Calu3 (cell line): ENCODE results near the gene VPS41. TPM values are rescaled to one million over a fixed set of nuclear protein-coding genes. Genes with fewer than 3 reads are reported as not detected.
A peak's percentile ranks its signal among the peaks of the same experiment; 100 is the strongest.

Experiments
- Bru-seq: library from RNA; stranded (reverse); fragments of 400-500 nt; gene quantifications from one replicate; lab custom pipeline; 2021; lab: Mats Ljungman, UMichigan
- BruChase-seq, 2 experiments: library from RNA; stranded (reverse); fragments of 400-500 nt; gene quantifications; one replicate each; lab custom pipeline; 2021; lab: Mats Ljungman, UMichigan
- BruUV-seq: library from RNA; stranded (reverse); fragments of 400-500 nt; replicated peaks from 2 replicates; lab custom pipeline; 2021; lab: Mats Ljungman, UMichigan
- CTCF ChIA-PET: fragments of 300-600 bp; sonication (Branson Sonifier 250); formaldehyde crosslinking; loops from one replicate; lab custom pipeline; 2022; ENCODE audit warnings: antibody characterized with exemption; lab: Charles Lee
- DNase-seq: peaks from one replicate; pipeline ENCODE4 v3.0.0; 2022
- H3K27ac Mint-ChIP-seq: one replicate; pipeline ENCODE4 v1.8.0; 2022; ENCODE audit warnings: mixed read lengths; ENCODE audit not compliant: unreplicated experiment
- H3K27me3 Mint-ChIP-seq: one replicate; pipeline ENCODE4 v1.8.0; 2022; ENCODE audit warnings: mixed read lengths; ENCODE audit not compliant: unreplicated experiment
- H3K36me3 Mint-ChIP-seq: one replicate; pipeline ENCODE4 v1.8.0; 2022; ENCODE audit warnings: mild to moderate bottlenecking, moderate library complexity, mixed read lengths; ENCODE audit not compliant: insufficient read depth, unreplicated experiment
- H3K4me1 Mint-ChIP-seq: one replicate; pipeline ENCODE4 v1.8.0; 2022; ENCODE audit warnings: mild to moderate bottlenecking, low read depth, mixed read lengths; ENCODE audit not compliant: unreplicated experiment
- H3K4me3 Mint-ChIP-seq: one replicate; pipeline ENCODE4 v1.8.0; 2022; ENCODE audit warnings: mild to moderate bottlenecking, low read depth, moderate library complexity, mixed read lengths; ENCODE audit not compliant: unreplicated experiment
- H3K9me3 Mint-ChIP-seq: one replicate; pipeline ENCODE4 v1.8.0; 2022; ENCODE audit warnings: low read depth, mixed read lengths; ENCODE audit not compliant: unreplicated experiment
- intact Hi-C: fragments of 100-400 bp; cut with micrococcal nuclease; formaldehyde crosslinking; loops from one replicate; pipeline ENCODE4 v1.10.0; 2022; ENCODE audit not compliant: unreplicated experiment
- long read RNA-seq: library from polyadenylated mRNA; stranded (forward); transcript quantifications from one replicate; pipeline ENCODE4 v2.0.0, GENCODE V29; 2022
- total RNA-seq: library from RNA; stranded (reverse); gene quantifications from 2 replicates; pipeline ENCODE4 v1.2.3, GENCODE V29; 2022
- TF ChIP-seq, protein P1 (sequence below): fragments of 200-600 bp; IDR thresholded peaks from one replicate; pipeline ENCODE4 v1.8.0; 2022; ENCODE audit warnings: antibody characterized with exemption; ENCODE audit not compliant: unreplicated experiment

The VPS41 gene
- total RNA-seq: 249 and 292 TPM in 2 replicates
- Bru-seq, nascent RNA: percentile 95 among the genes with signal in this experiment
- BruChase-seq, experiment 1, labeled RNA remaining after a 6-hour chase: percentile 91 among the genes with signal in this experiment
- percentile 92 among the genes with signal in this experiment for BruChase-seq, experiment 2, labeled RNA remaining after a 2-hour chase
- long read RNA-seq, full-length matches to known transcripts: 91 of 152 reads
- long read RNA-seq, partial matches to known transcripts: 25 of 152 reads
- long read RNA-seq, other reads (novel, unspliced or antisense): 36 of 152 reads

DNA sequence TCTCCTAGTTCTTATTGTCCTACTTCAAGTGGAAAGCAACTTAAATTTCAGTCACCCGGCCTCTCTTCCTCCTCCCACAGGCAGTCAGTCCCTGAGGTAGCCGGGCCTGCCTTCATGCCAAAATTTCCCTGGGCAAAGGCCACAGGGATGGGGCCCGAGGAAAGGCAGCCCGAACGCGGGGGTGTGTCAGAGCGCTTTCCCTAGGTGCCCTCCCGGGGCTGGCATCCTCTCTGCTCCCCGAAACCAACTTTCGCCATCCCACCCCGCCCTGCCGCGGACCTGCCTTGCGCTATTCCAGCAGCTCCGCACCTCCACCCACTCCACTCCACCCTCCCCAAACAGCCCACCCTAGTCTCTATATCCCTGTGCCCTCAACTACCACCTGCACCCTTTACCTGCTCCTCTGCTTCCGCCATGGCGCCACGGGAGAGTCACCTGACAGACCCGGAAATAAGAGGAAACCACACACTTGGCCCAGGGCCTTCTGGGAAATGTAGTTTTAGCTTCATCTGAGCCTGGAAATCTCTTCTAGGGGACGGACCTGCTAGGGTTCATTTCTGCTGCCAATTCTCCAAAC lies at the start of gene VPS41:
VPS41 (minus strand) TSS at position 433 of the 577 bp plus-strand sequence; CDS start at position 416, 17 bp downstream.
- no peaks in the 10 kb centered on the region for H3K27me3 Mint-ChIP-seq
- H3K4me3 Mint-ChIP-seq: peak within 1 kb of the TSS; percentile 83
- intact Hi-C loops: loop anchor here (2.0 to 5.0 kb wide), 2 partner anchors 46 to 82 kb away; no protein-coding TSS in a partner anchor
- no peaks in the 10 kb centered on the region for H3K9me3 Mint-ChIP-seq
- H3K36me3 Mint-ChIP-seq: peaks cover 13% of the 10 kb centered on the region
- peak within 1 kb of the TSS; percentile 75 for H3K27ac Mint-ChIP-seq
- TF ChIP-seq, protein P1, sequence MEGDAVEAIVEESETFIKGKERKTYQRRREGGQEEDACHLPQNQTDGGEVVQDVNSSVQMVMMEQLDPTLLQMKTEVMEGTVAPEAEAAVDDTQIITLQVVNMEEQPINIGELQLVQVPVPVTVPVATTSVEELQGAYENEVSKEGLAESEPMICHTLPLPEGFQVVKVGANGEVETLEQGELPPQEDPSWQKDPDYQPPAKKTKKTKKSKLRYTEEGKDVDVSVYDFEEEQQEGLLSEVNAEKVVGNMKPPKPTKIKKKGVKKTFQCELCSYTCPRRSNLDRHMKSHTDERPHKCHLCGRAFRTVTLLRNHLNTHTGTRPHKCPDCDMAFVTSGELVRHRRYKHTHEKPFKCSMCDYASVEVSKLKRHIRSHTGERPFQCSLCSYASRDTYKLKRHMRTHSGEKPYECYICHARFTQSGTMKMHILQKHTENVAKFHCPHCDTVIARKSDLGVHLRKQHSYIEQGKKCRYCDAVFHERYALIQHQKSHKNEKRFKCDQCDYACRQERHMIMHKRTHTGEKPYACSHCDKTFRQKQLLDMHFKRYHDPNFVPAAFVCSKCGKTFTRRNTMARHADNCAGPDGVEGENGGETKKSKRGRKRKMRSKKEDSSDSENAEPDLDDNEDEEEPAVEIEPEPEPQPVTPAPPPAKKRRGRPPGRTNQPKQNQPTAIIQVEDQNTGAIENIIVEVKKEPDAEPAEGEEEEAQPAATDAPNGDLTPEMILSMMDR: no peak
- peaks cover 51% of the 10 kb centered on the region for H3K4me1 Mint-ChIP-seq
- no TSS peak for BruUV-seq
- CTCF ChIA-PET: interaction anchor here (0.7 to 2.5 kb wide), 6 partner anchors 9 to 78 kb away, joined by 3 to 11 read pairs (median 4); no protein-coding TSS in a partner anchor
- peak; percentile 90 for DNase-seq

DNA sequence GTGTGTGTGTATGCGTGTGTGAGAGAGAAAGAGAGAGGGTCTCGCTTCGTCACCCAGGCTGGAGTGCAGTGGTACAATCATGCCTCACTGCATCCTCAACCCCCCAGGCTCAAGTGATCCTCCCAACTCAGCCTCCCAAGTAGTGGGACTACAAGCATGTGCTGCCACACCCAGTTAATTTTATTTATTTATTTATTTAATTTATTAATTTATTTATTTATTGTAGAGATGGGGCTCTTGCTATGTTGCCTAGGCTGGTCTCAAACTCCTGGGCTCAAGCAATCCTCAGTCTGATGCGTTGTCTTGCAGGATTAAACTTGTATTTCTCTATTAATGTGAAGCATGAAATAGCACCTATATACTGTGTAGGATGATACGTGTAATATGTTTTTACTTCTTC lies 46.9 kb upstream of the VPS41 start:
- DNase-seq: no peak
- no peaks in the 10 kb centered on the region for H3K27me3 Mint-ChIP-seq
- peaks cover 29% of the 10 kb centered on the region for H3K4me1 Mint-ChIP-seq
- BruUV-seq: no TSS peak
- intact Hi-C loops: no loop called here
- no peak overlapping the region for H3K4me3 Mint-ChIP-seq
- H3K27ac Mint-ChIP-seq: no peak overlapping the region
- TF ChIP-seq, protein P1: no peak
- H3K36me3 Mint-ChIP-seq: peaks cover 6% of the 10 kb centered on the region
- H3K9me3 Mint-ChIP-seq: no peaks in the 10 kb centered on the region
- CTCF ChIA-PET: interaction anchor here (0.6 kb wide), 1 partner anchor 9 kb away, joined by 3 read pairs; no protein-coding TSS in a partner anchor

DNA sequence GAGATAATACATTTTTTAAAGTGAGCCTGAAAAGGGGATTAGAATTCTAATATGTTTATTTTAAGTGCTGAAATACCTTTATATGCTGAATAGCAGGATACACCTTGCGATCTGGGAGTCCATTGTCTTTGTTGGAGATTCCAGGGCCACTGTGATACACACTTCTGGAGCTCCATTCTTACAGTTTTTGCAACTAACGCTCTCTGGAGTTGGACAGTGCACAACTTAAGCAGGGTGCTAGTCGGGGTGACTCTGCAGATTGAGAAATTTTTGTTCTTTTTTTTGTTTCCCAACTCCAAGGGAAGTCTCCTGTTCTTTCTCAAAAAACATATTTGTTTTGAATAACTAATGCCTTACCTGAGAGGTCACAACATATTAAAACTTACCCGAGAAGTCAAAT lies 45.0 kb upstream of the VPS41 start:
- no peaks in the 10 kb centered on the region for H3K27me3 Mint-ChIP-seq
- H3K4me3 Mint-ChIP-seq: peak overlapping the region; percentile 10

DNA sequence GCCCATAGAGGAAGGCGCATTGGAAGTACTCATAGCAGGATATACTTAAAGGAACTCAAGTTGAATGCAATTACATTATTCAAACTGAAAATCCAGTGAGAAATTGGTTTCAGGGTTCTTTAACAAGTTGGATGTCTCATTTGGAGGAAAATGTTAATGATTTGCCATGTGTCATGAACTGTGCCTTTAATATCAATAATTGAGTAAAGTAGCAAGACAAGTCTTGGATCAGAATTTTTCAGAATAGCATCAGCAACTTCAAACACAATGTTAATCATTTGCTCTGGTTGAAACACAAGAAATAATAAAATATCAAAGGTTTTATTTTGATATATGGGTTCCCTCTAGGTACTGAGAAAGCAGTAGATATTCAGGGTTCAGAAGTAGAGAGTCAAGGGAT lies 44.2 kb upstream of the VPS41 start:
- no peak for DNase-seq
- peaks cover 6% of the 10 kb centered on the region for H3K36me3 Mint-ChIP-seq
- intact Hi-C loops: no loop called here

More for the DNA sequence above, 45.0 kb upstream of the VPS41 start:
- DNase-seq: no peak
- H3K9me3 Mint-ChIP-seq: peaks cover 2% of the 10 kb centered on the region
- intact Hi-C loops: no loop called here
- peaks cover 6% of the 10 kb centered on the region for H3K36me3 Mint-ChIP-seq
- CTCF ChIA-PET: interaction anchor here (0.6 kb wide), 2 partner anchors 86 to 144 kb away, joined by 3 to 6 read pairs; no protein-coding TSS in a partner anchor
- no TSS peak for BruUV-seq
- peak overlapping the region; percentile 76 for H3K27ac Mint-ChIP-seq
- TF ChIP-seq, protein P1: no peak
- peaks cover 48% of the 10 kb centered on the region for H3K4me1 Mint-ChIP-seq

More for the DNA sequence above, 44.2 kb upstream of the VPS41 start:
- CTCF ChIA-PET: interaction anchor here (0.6 kb wide), 1 partner anchor 144 kb away, joined by 6 read pairs; no protein-coding TSS in a partner anchor
- H3K4me1 Mint-ChIP-seq: peaks cover 54% of the 10 kb centered on the region
- peak overlapping the region; percentile 76 for H3K27ac Mint-ChIP-seq
- peaks cover 2% of the 10 kb centered on the region for H3K9me3 Mint-ChIP-seq
- no TSS peak for BruUV-seq
- TF ChIP-seq, protein P1: no peak
- H3K27me3 Mint-ChIP-seq: no peaks in the 10 kb centered on the region
- H3K4me3 Mint-ChIP-seq: peak overlapping the region; percentile 10
